GM18858 (cell line): ENCODE measurements around the gene CYB561D2.
"Not testable (repeated sequence)": the region's sequence is repeated elsewhere in the genome, so short reads cannot be mapped to it uniquely, and the experiment has no call there.

ENCODE experiments used
- ATAC-seq: cut with Tn5 transposase; IDR thresholded peaks from one replicate; pipeline ENCODE4 v1.9.1; 2021; ENCODE audit not compliant: unreplicated experiment

CYB561D2 gene

GRCh38 chr3:50350527-50351322 is at the start of gene CYB561D2, which contains the start of gene NPRL2:
CYB561D2 (plus strand) TSS chr3:50350862; CDS start chr3:50351434, 572 bp downstream.
NPRL2 (minus strand) TSS chr3:50350775; CDS start chr3:50350652, 123 bp downstream.
- peak; percentile 69 for ATAC-seq

- no peak for ATAC-seq
Measured at GRCh38 chr3:50302095-50303012, 48.3 kb upstream of the CYB561D2 start.

GRCh38 chr3:50303013-50303815 is 47.4 kb upstream of the CYB561D2 start, which contains the start of gene HYAL1:
HYAL1 (minus strand) TSS chr3:50303574; CDS start chr3:50302956, 618 bp downstream.
- no peak for ATAC-seq

GRCh38 chr3:50304601-50305000 is 46.1 kb upstream of the CYB561D2 start:
- no peak for ATAC-seq

GRCh38 chr3:50312041-50312440 is 38.6 kb upstream of the CYB561D2 start:
- ATAC-seq, result not testable (repeated sequence)

- no peak for ATAC-seq
Measured at GRCh38 chr3:50314342-50314741, 36.3 kb upstream of the CYB561D2 start.

- ATAC-seq, result no peak
Measured at GRCh38 chr3:50314816-50315215, 35.8 kb upstream of the CYB561D2 start.

GRCh38 chr3:50316657-50317242 is 33.9 kb upstream of the CYB561D2 start:
- no peak for ATAC-seq

- no peak for ATAC-seq
Measured at GRCh38 chr3:50317300-50317699, 33.4 kb upstream of the CYB561D2 start.

- ATAC-seq, result no peak
Measured at GRCh38 chr3:50318163-50318562, 32.5 kb upstream of the CYB561D2 start.

- no peak for ATAC-seq
Measured at GRCh38 chr3:50318615-50319014, 32.0 kb upstream of the CYB561D2 start.

GRCh38 chr3:50319181-50319893 is 31.3 kb upstream of the CYB561D2 start:
- no peak for ATAC-seq

GRCh38 chr3:50319894-50320625 is 30.6 kb upstream of the CYB561D2 start:
- no peak for ATAC-seq

GRCh38 chr3:50320853-50321335 is 29.8 kb upstream of the CYB561D2 start:
- peak; percentile 32 for ATAC-seq

GRCh38 chr3:50321336-50322114 is 29.1 kb upstream of the CYB561D2 start:
- ATAC-seq, result peak; percentile 43

GRCh38 chr3:50322115-50322385 is 28.6 kb upstream of the CYB561D2 start:
- ATAC-seq, result no peak

GRCh38 chr3:50322386-50323091 is 28.1 kb upstream of the CYB561D2 start, which contains the start of gene HYAL2:
HYAL2 (minus strand) TSS chr3:50322745; CDS start chr3:50320489, 2,256 bp downstream.
- ATAC-seq, result no peak
